IPS DF 6.9 (cell line): ENCODE data around the gene KCNT2.

Experiments
- DNase-seq: peaks from one replicate; pipeline ENCODE4 v3.0.0-alpha.2; 2013; ENCODE audit warnings: low read depth, low spot score
- H3K27ac ChIP-seq: one replicate; pipeline ENCODE4 v1.5.1; 2013; ENCODE audit warnings: low read length, control low read depth
- H3K27me3 ChIP-seq: 2 replicates; pipeline ENCODE4 v1.6.1; 2013; ENCODE audit warnings: mild to moderate bottlenecking, low read length; ENCODE audit not compliant: control insufficient read depth, insufficient read depth
- H3K36me3 ChIP-seq: 2 replicates; pipeline ENCODE4 v1.6.1; 2013; ENCODE audit warnings: low read length; ENCODE audit not compliant: control insufficient read depth, insufficient read depth
- H3K4me1 ChIP-seq: 2 replicates; pipeline ENCODE4 v1.6.1; 2013; ENCODE audit warnings: low read length; ENCODE audit not compliant: control insufficient read depth, insufficient read depth
- H3K4me3 ChIP-seq: 2 replicates; pipeline ENCODE4 v1.5.1; 2013; ENCODE audit warnings: mild to moderate bottlenecking, low read length
- H3K9me3 ChIP-seq: 2 replicates; pipeline ENCODE4 v1.6.1; 2013; ENCODE audit warnings: low read length, inconsistent platforms; ENCODE audit not compliant: control insufficient read depth, insufficient read depth
- WGBS: extraction: QIAGEN DNeasy Blood & Tissue Kit; methylation state at CpG from one replicate; pipeline ENCODE4 v1.1.7; 2013; ENCODE audit warnings: mixed read lengths, missing lambda C conversion rate; ENCODE audit not compliant: insufficient read length, insufficient coverage; 5-methylcytosine and 5-hydroxymethylcytosine counted together

KCNT2 gene

GRCh38 chr1:196488579-196488978 lies 119.7 kb downstream of the KCNT2 start:
- Histone ChIP-seq H3K9me3 (no peaks in the 10 kb centered on the region; the same call in 1 of the 2 replicates), H3K27ac (no peak overlapping the region), H3K4me3 (no peak overlapping the region), H3K27me3 (no peaks in the 10 kb centered on the region), H3K4me1 (no peaks in the 10 kb centered on the region), H3K36me3 (no peaks in the 10 kb centered on the region)
- DNase-seq = no peak

GRCh38 chr1:196486346-196486745 lies 121.9 kb downstream of the KCNT2 start:
- H3K4me1 ChIP-seq = no peaks in the 10 kb centered on the region
- no peak overlapping the region for H3K4me3 ChIP-seq
- H3K9me3 ChIP-seq = no peaks in the 10 kb centered on the region; the same call in 1 of the 2 replicates
- no peak for DNase-seq
- H3K36me3 ChIP-seq = no peaks in the 10 kb centered on the region
- no peak overlapping the region for H3K27ac ChIP-seq
- no peaks in the 10 kb centered on the region for H3K27me3 ChIP-seq

GRCh38 chr1:196481616-196482015 lies 126.6 kb downstream of the KCNT2 start:
- Histone ChIP-seq H3K36me3 (no peaks in the 10 kb centered on the region), H3K9me3 (no peaks in the 10 kb centered on the region), H3K27ac (no peak overlapping the region), H3K4me3 (no peak overlapping the region), H3K27me3 (no peaks in the 10 kb centered on the region), H3K4me1 (no peaks in the 10 kb centered on the region)
- DNase-seq = no peak
- WGBS = no CpG with 5 or more reads among the region's 2 CpGs

- WGBS = no CpG with 5 or more reads among the region's 2 CpGs
- Histone ChIP-seq H3K4me1 (no peaks in the 10 kb centered on the region), H3K27ac (no peak overlapping the region), H3K4me3 (no peak overlapping the region), H3K36me3 (no peaks in the 10 kb centered on the region), H3K27me3 (no peaks in the 10 kb centered on the region), H3K9me3 (no peaks in the 10 kb centered on the region)
- no peak for DNase-seq
Observed at GRCh38 chr1:196477262-196477661, 131.0 kb downstream of the KCNT2 start.

- DNase-seq = no peak
- no peak overlapping the region for H3K27ac ChIP-seq
- H3K27me3 ChIP-seq = no peaks in the 10 kb centered on the region
- no peak overlapping the region for H3K4me3 ChIP-seq
- no peaks in the 10 kb centered on the region for H3K36me3 ChIP-seq
- no peaks in the 10 kb centered on the region for H3K4me1 ChIP-seq
- H3K9me3 ChIP-seq = no peaks in the 10 kb centered on the region
- no CpG with 5 or more reads among the region's 1 CpG for WGBS
Observed at GRCh38 chr1:196467230-196467925, 140.9 kb downstream of the KCNT2 start.

GRCh38 chr1:196466654-196467053 lies 141.6 kb downstream of the KCNT2 start:
- no peaks in the 10 kb centered on the region for H3K4me1 ChIP-seq
- WGBS = no CpG with 5 or more reads among the region's 1 CpG
- H3K27ac ChIP-seq = no peak overlapping the region
- DNase-seq = no peak
- H3K27me3 ChIP-seq = no peaks in the 10 kb centered on the region
- H3K9me3 ChIP-seq = no peaks in the 10 kb centered on the region
- H3K4me3 ChIP-seq = no peak overlapping the region
- no peaks in the 10 kb centered on the region for H3K36me3 ChIP-seq

GRCh38 chr1:196466166-196466565 lies 142.1 kb downstream of the KCNT2 start:
- no CpG with 5 or more reads among the region's 2 CpGs for whole genome bisulfite sequencing
- H3K36me3 ChIP-seq = no peaks in the 10 kb centered on the region
- H3K9me3 ChIP-seq = no peaks in the 10 kb centered on the region
- no peak overlapping the region for H3K4me3 ChIP-seq
- no peak for DNase-seq
- no peak overlapping the region for H3K27ac ChIP-seq
- H3K4me1 ChIP-seq = no peaks in the 10 kb centered on the region
- no peaks in the 10 kb centered on the region for H3K27me3 ChIP-seq

GRCh38 chr1:196464480-196464941 lies 143.7 kb downstream of the KCNT2 start:
- no CpG with 5 or more reads among the region's 1 CpG for WGBS
- no peak for DNase-seq
- H3K36me3 ChIP-seq = no peaks in the 10 kb centered on the region
- H3K4me1 ChIP-seq = no peaks in the 10 kb centered on the region
- H3K9me3 ChIP-seq = no peaks in the 10 kb centered on the region
- no peaks in the 10 kb centered on the region for H3K27me3 ChIP-seq
- H3K4me3 ChIP-seq = no peak overlapping the region
- H3K27ac ChIP-seq = no peak overlapping the region

- H3K27me3 ChIP-seq = no peaks in the 10 kb centered on the region
- no CpG with 5 or more reads among the region's 2 CpGs for WGBS
- H3K4me3 ChIP-seq = no peak overlapping the region
- H3K4me1 ChIP-seq = no peaks in the 10 kb centered on the region
- no peak overlapping the region for H3K27ac ChIP-seq
- H3K9me3 ChIP-seq = no peaks in the 10 kb centered on the region
- no peaks in the 10 kb centered on the region for H3K36me3 ChIP-seq
- DNase-seq = no peak
Observed at GRCh38 chr1:196462086-196462485, 146.2 kb downstream of the KCNT2 start.

GRCh38 chr1:196461521-196461920 lies 146.7 kb downstream of the KCNT2 start:
- Histone ChIP-seq H3K4me1 (no peaks in the 10 kb centered on the region), H3K27me3 (no peaks in the 10 kb centered on the region), H3K9me3 (no peaks in the 10 kb centered on the region), H3K36me3 (no peaks in the 10 kb centered on the region), H3K4me3 (no peak overlapping the region), H3K27ac (no peak overlapping the region)
- no peak for DNase-seq
- WGBS = no CpG with 5 or more reads among the region's 3 CpGs

- Histone ChIP-seq H3K9me3 (no peaks in the 10 kb centered on the region), H3K4me1 (no peaks in the 10 kb centered on the region), H3K27ac (no peak overlapping the region), H3K27me3 (no peaks in the 10 kb centered on the region), H3K36me3 (no peaks in the 10 kb centered on the region), H3K4me3 (no peak overlapping the region)
- WGBS = no CpG with 5 or more reads among the region's 1 CpG
- DNase-seq = no peak
Observed at GRCh38 chr1:196459383-196459782, 148.9 kb downstream of the KCNT2 start.
